ENCODE measurements around the gene EPHA2. TPM values are rescaled to one million over a fixed set of nuclear protein-coding genes. Genes with fewer than 3 reads are reported as not detected.

Gene EPHA2
- total and polyA plus RNA-seq, 9 donors, result 3.3 to 9.8 (median 6.9) TPM

- Histone ChIP-seq H3K36me3 (ENCODE audit: control insufficient read depth, insufficient read depth, low read length) (peaks cover 22% of the 10 kb centered on the region), H3K4me1 (ENCODE audit: control insufficient read depth, insufficient read depth, low read length) (peaks cover 9% of the 10 kb centered on the region), H3K4me3 (ENCODE audit: low read length) (no peak overlapping the region), H3K27me3 (ENCODE audit: control insufficient read depth, insufficient read depth, low read length) (no peaks in the 10 kb centered on the region), H3K9me3 (replicated peaks; ENCODE audit: control insufficient read depth, low read depth, low read length) (no peaks in the 10 kb centered on the region), H3K27ac (ENCODE audit: low read length) (peak overlapping the region; percentile 29)
- DNase-seq, result no peak
- WGBS (ENCODE audit: insufficient coverage), result 87% methylated on average over 8 of the region's 12 CpGs
These were observed 28.9 kb downstream of the EPHA2 start for GRCh38 chr1:16126743-16127515.

GRCh38 chr1:16126160-16126559 is 29.7 kb downstream of the EPHA2 start:
- Histone ChIP-seq H3K27me3 (ENCODE audit: control insufficient read depth, insufficient read depth, low read length) (no peaks in the 10 kb centered on the region), H3K9me3 (replicated peaks; ENCODE audit: control insufficient read depth, low read depth, low read length) (no peaks in the 10 kb centered on the region), H3K27ac (ENCODE audit: low read length) (no peak overlapping the region), H3K36me3 (ENCODE audit: control insufficient read depth, insufficient read depth, low read length) (peaks cover 22% of the 10 kb centered on the region), H3K4me1 (ENCODE audit: control insufficient read depth, insufficient read depth, low read length) (peaks cover 9% of the 10 kb centered on the region), H3K4me3 (ENCODE audit: low read length) (no peak overlapping the region)
- DNase-seq, result no peak
- WGBS (ENCODE audit: insufficient coverage), result 74% methylated on average over 7 of the region's 9 CpGs

GRCh38 chr1:16125483-16125882 is 30.4 kb downstream of the EPHA2 start:
- no CpG with 5 or more reads among the region's 3 CpGs for WGBS (ENCODE audit: insufficient coverage)
- Histone ChIP-seq H3K36me3 (ENCODE audit: control insufficient read depth, insufficient read depth, low read length) (peaks cover 16% of the 10 kb centered on the region), H3K4me3 (ENCODE audit: low read length) (no peak overlapping the region), H3K27me3 (ENCODE audit: control insufficient read depth, insufficient read depth, low read length) (no peaks in the 10 kb centered on the region), H3K4me1 (ENCODE audit: control insufficient read depth, insufficient read depth, low read length) (peaks cover 9% of the 10 kb centered on the region), H3K9me3 (replicated peaks; ENCODE audit: control insufficient read depth, low read depth, low read length) (no peaks in the 10 kb centered on the region), H3K27ac (ENCODE audit: low read length) (no peak overlapping the region)
- no peak for DNase-seq

GRCh38 chr1:16125088-16125470 is 30.8 kb downstream of the EPHA2 start:
- no peaks in the 10 kb centered on the region for H3K9me3 ChIP-seq (replicated peaks; ENCODE audit: control insufficient read depth, low read depth, low read length)
- DNase-seq, result no peak
- peaks cover 9% of the 10 kb centered on the region for H3K4me1 ChIP-seq (ENCODE audit: control insufficient read depth, insufficient read depth, low read length)
- WGBS (ENCODE audit: insufficient coverage), result 77% methylated on average over 10 of the region's 11 CpGs
- H3K27ac ChIP-seq (ENCODE audit: low read length), result no peak overlapping the region
- H3K4me3 ChIP-seq (ENCODE audit: low read length), result no peak overlapping the region
- H3K27me3 ChIP-seq (ENCODE audit: control insufficient read depth, insufficient read depth, low read length), result no peaks in the 10 kb centered on the region
- H3K36me3 ChIP-seq (ENCODE audit: control insufficient read depth, insufficient read depth, low read length), result peaks cover 16% of the 10 kb centered on the region

GRCh38 chr1:16124377-16125087 is 31.3 kb downstream of the EPHA2 start:
- Histone ChIP-seq H3K9me3 (replicated peaks; ENCODE audit: control insufficient read depth, low read depth, low read length) (no peaks in the 10 kb centered on the region), H3K4me1 (ENCODE audit: control insufficient read depth, insufficient read depth, low read length) (peaks cover 9% of the 10 kb centered on the region), H3K27ac (ENCODE audit: low read length) (no peak overlapping the region), H3K27me3 (ENCODE audit: control insufficient read depth, insufficient read depth, low read length) (no peaks in the 10 kb centered on the region), H3K4me3 (ENCODE audit: low read length) (no peak overlapping the region), H3K36me3 (ENCODE audit: control insufficient read depth, insufficient read depth, low read length) (peaks cover 16% of the 10 kb centered on the region)
- no peak for DNase-seq
- WGBS (ENCODE audit: insufficient coverage), result 65% methylated on average over 13 of the region's 18 CpGs

GRCh38 chr1:16122916-16123315 is 33.0 kb downstream of the EPHA2 start:
- WGBS (ENCODE audit: insufficient coverage), result 61% methylated on average over 5 of the region's 6 CpGs
- Histone ChIP-seq H3K27ac (ENCODE audit: low read length) (no peak overlapping the region), H3K9me3 (replicated peaks; ENCODE audit: control insufficient read depth, low read depth, low read length) (no peaks in the 10 kb centered on the region), H3K4me1 (ENCODE audit: control insufficient read depth, insufficient read depth, low read length) (peaks cover 10% of the 10 kb centered on the region), H3K27me3 (ENCODE audit: control insufficient read depth, insufficient read depth, low read length) (no peaks in the 10 kb centered on the region), H3K36me3 (ENCODE audit: control insufficient read depth, insufficient read depth, low read length) (peaks cover 13% of the 10 kb centered on the region), H3K4me3 (ENCODE audit: low read length) (no peak overlapping the region)
- no peak for DNase-seq

GRCh38 chr1:16122350-16122881 is 33.5 kb downstream of the EPHA2 start:
- Histone ChIP-seq H3K4me3 (ENCODE audit: low read length) (no peak overlapping the region), H3K27ac (ENCODE audit: low read length) (no peak overlapping the region)

GRCh38 chr1:16120940-16121410 is 34.9 kb downstream of the EPHA2 start:
- WGBS (ENCODE audit: insufficient coverage), result no CpG with 5 or more reads among the region's 4 CpGs

More at GRCh38 chr1:16122350-16122881, 33.5 kb downstream of the EPHA2 start:
- Histone ChIP-seq H3K9me3 (replicated peaks; ENCODE audit: control insufficient read depth, low read depth, low read length) (no peaks in the 10 kb centered on the region), H3K36me3 (ENCODE audit: control insufficient read depth, insufficient read depth, low read length) (peaks cover 13% of the 10 kb centered on the region), H3K4me1 (ENCODE audit: control insufficient read depth, insufficient read depth, low read length) (peaks cover 9% of the 10 kb centered on the region), H3K27me3 (ENCODE audit: control insufficient read depth, insufficient read depth, low read length) (no peaks in the 10 kb centered on the region)
- DNase-seq, result peak; percentile 1
- 45% methylated on average over 3 of the region's 4 CpGs for WGBS (ENCODE audit: insufficient coverage)

GRCh38 chr1:16120407-16120806 is 35.5 kb downstream of the EPHA2 start:
- Histone ChIP-seq H3K27ac (ENCODE audit: low read length) (no peak overlapping the region), H3K4me1 (ENCODE audit: control insufficient read depth, insufficient read depth, low read length) (peaks cover 6% of the 10 kb centered on the region), H3K27me3 (ENCODE audit: control insufficient read depth, insufficient read depth, low read length) (no peaks in the 10 kb centered on the region), H3K9me3 (replicated peaks; ENCODE audit: control insufficient read depth, low read depth, low read length) (no peaks in the 10 kb centered on the region), H3K36me3 (ENCODE audit: control insufficient read depth, insufficient read depth, low read length) (peaks cover 13% of the 10 kb centered on the region), H3K4me3 (ENCODE audit: low read length) (no peak overlapping the region)
- WGBS (ENCODE audit: insufficient coverage), result 86% methylated on average over 1 of the region's 1 CpG
- no peak for DNase-seq

More at GRCh38 chr1:16120940-16121410, 34.9 kb downstream of the EPHA2 start:
- Histone ChIP-seq H3K4me3 (ENCODE audit: low read length) (no peak overlapping the region), H3K27me3 (ENCODE audit: control insufficient read depth, insufficient read depth, low read length) (no peaks in the 10 kb centered on the region), H3K9me3 (replicated peaks; ENCODE audit: control insufficient read depth, low read depth, low read length) (no peaks in the 10 kb centered on the region), H3K4me1 (ENCODE audit: control insufficient read depth, insufficient read depth, low read length) (peaks cover 6% of the 10 kb centered on the region), H3K27ac (ENCODE audit: low read length) (no peak overlapping the region), H3K36me3 (ENCODE audit: control insufficient read depth, insufficient read depth, low read length) (peaks cover 13% of the 10 kb centered on the region)
- DNase-seq, result no peak

- H3K36me3 ChIP-seq (ENCODE audit: control insufficient read depth, insufficient read depth, low read length), result peaks cover 11% of the 10 kb centered on the region
- no peaks in the 10 kb centered on the region for H3K27me3 ChIP-seq (ENCODE audit: control insufficient read depth, insufficient read depth, low read length)
- peaks cover 10% of the 10 kb centered on the region for H3K4me1 ChIP-seq (ENCODE audit: control insufficient read depth, insufficient read depth, low read length)
- DNase-seq, result no peak
- H3K9me3 ChIP-seq (replicated peaks; ENCODE audit: control insufficient read depth, low read depth, low read length), result no peaks in the 10 kb centered on the region
- 84% methylated on average over 9 of the region's 10 CpGs for WGBS (ENCODE audit: insufficient coverage)
- no peak overlapping the region for H3K4me3 ChIP-seq (ENCODE audit: low read length)
- H3K27ac ChIP-seq (ENCODE audit: low read length), result no peak overlapping the region
These were observed 35.9 kb downstream of the EPHA2 start for GRCh38 chr1:16119926-16120325.
